Body of pancreas (tissue), 4 donors: Measurements from ENCODE around the gene ABLIM1. TPM values are rescaled to one million over a fixed set of nuclear protein-coding genes. Genes with fewer than 3 reads are reported as not detected.
A peak's percentile ranks its signal among the peaks of the same experiment; 100 is the strongest.

Experiments
- ATAC-seq: fragments of 150-250 bp; one replicate; pipeline ENCODE4 v1.9.1; 2016
- DNase-seq, 4 donors: peaks; one replicate each; pipeline ENCODE4 v3.0.0-alpha.2; 2019
- H3K27ac ChIP-seq, 4 donors: fragments of 200-600 bp; sonication (generic); 1 replicate in 3 of 4; 2 replicates in 1 of 4; pipeline versions ENCODE4 v1.5.1 to v1.6.1; 2016 to 2019; ENCODE audit warnings: mild to moderate bottlenecking in 1 of 4, mixed read lengths in 1 of 4, moderate library complexity in 1 of 4
- H3K27me3 ChIP-seq, 2 donors: fragments of 200-600 bp; sonication (generic); one replicate each; pipeline ENCODE4 v1.6.0; 2016; ENCODE audit warnings: mild to moderate bottlenecking in 1 of 2
- H3K36me3 ChIP-seq, 2 donors: fragments of 200-600 bp; sonication (generic); replicated peaks in 1 of 2; 2 replicates each; pipeline ENCODE4 v1.5.1; 2016; ENCODE audit warnings: low read depth in 2 of 2; ENCODE audit not compliant: insufficient read depth in 1 of 2
- H3K4me1 ChIP-seq: fragments of 200-600 bp; sonication (generic); one replicate; pipeline ENCODE4 v1.6.0; 2016
- H3K4me3 ChIP-seq, 2 donors: fragments of 200-600 bp; sonication (generic); 1 replicate in 1 of 2; 2 replicates in 1 of 2; pipeline ENCODE4 v1.5.1; 2016 to 2019
- H3K9me3 ChIP-seq, 3 donors: fragments of 200-600 bp; sonication (generic); 1 replicate in 2 of 3; 2 replicates in 1 of 3; pipeline ENCODE4 v1.5.1; 2016
- POLR2A ChIP-seq, 3 donors: fragments of 450-650 bp; IDR thresholded peaks; one replicate each; pipeline ENCODE4 v1.6.1; 2016; ENCODE audit warnings: antibody characterized with exemption in 3 of 3, mild to moderate bottlenecking in 2 of 3
- WGBS, 2 donors: methylation state at CpG; one replicate each; pipeline ENCODE4 v1.1.5; 2017; 5-methylcytosine and 5-hydroxymethylcytosine counted together
- intact Hi-C: fragments of 100-400 bp; cut with DNase I; formaldehyde crosslinking; loops from one replicate; pipeline ENCODE4 v1.15.1; 2023
- total RNA-seq, 2 donors: library from RNA; depleted of rRNA; stranded (reverse); fragments of >200 nt; gene quantifications; one replicate each; pipeline ENCODE4 v1.1.0, GENCODE V29; 2016
- TF ChIP-seq, protein P1 (sequence below), 7 experiments: fragments of 450-650 bp in 4 of 7; fragments of 200-600 bp in 3 of 7; sonication (generic) in 3 of 7; IDR thresholded peaks; one replicate each; pipeline ENCODE4 v1.5.1; 2016 to 2019; ENCODE audit warnings: antibody characterized with exemption in 7 of 7

Gene ABLIM1
- total RNA-seq, 2 donors from 2014 or later: 34.6 to 54.7 TPM

DNA sequence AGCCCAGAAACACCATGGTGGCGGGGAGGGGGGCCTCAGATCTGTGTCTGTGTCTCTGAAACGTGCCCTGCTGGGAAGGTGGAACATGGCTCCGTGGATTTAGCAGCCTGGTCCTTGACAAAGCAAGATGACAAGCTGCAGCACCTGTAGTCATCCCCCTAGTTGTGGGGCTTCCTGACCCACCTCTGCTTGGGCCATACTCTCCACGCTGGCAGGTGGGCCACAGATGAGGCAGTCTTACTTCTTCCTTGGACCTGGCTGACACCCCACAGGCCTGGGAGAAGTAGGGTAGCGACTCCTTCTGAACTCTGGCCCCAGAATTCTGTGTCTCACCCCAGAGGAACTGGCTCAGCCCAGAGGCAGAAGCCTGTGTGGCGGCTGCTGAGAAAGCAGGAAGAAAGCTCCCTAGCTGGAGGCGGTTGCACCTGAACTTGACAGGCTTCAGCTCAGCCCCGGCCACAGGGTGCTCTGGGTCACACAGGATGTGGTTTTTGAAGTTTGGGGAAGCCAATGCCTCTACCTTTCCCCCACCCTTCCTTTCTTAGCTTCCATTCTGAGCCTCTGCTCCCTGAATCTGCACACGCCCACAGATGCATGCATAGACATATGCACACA lies 113.9 kb downstream of the ABLIM1 start:
- no peak overlapping the region for H3K27ac ChIP-seq
- WGBS, 2 donors: 79 to 95% methylated on average over 5 to 9 of the region's 9 CpGs
- intact Hi-C loops: loop anchor here (10.0 kb wide), 2 partner anchors 239 to 251 kb away; no protein-coding TSS in a partner anchor
- H3K27me3 ChIP-seq: no peaks in the 10 kb centered on the region
- no peak for DNase-seq
- TF ChIP-seq, protein P1, sequence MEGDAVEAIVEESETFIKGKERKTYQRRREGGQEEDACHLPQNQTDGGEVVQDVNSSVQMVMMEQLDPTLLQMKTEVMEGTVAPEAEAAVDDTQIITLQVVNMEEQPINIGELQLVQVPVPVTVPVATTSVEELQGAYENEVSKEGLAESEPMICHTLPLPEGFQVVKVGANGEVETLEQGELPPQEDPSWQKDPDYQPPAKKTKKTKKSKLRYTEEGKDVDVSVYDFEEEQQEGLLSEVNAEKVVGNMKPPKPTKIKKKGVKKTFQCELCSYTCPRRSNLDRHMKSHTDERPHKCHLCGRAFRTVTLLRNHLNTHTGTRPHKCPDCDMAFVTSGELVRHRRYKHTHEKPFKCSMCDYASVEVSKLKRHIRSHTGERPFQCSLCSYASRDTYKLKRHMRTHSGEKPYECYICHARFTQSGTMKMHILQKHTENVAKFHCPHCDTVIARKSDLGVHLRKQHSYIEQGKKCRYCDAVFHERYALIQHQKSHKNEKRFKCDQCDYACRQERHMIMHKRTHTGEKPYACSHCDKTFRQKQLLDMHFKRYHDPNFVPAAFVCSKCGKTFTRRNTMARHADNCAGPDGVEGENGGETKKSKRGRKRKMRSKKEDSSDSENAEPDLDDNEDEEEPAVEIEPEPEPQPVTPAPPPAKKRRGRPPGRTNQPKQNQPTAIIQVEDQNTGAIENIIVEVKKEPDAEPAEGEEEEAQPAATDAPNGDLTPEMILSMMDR (IDR thresholded peaks at IDR 0.05): no peak
- TF ChIP-seq POLR2A (IDR thresholded peaks at IDR 0.05): no peak
- peaks cover 7% of the 10 kb centered on the region for H3K4me1 ChIP-seq
- peaks cover 0 to 2% of the 10 kb centered on the region in 2 donors for H3K36me3 ChIP-seq
- no peak for ATAC-seq
- no peaks in the 10 kb centered on the region for H3K9me3 ChIP-seq
- no peak overlapping the region for H3K4me3 ChIP-seq

DNA sequence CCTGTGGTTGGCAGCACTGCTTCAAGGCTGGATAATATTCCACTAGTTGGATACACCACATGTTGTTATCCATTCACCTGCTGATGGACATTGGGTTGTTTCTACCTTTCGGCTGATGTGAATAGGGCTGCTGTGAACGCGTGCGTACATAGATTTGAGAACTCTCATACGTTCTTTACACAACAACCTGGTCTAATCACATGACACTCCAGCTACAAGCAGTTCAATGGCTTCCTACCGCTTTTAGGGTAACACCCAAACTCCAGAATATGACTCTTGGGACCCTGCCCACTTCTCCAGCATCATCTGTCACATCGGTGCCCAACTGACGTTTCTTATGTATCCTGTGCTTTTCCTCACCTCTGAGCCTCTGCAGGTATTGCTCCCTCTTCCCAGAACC lies 114.6 kb downstream of the ABLIM1 start:
- H3K4me3 ChIP-seq: no peak overlapping the region
- H3K4me1 ChIP-seq: peaks cover 3% of the 10 kb centered on the region
- H3K9me3 ChIP-seq: no peaks in the 10 kb centered on the region
- intact Hi-C loops: loop anchor here (10.0 kb wide), 2 partner anchors 239 to 251 kb away; no protein-coding TSS in a partner anchor
- TF ChIP-seq POLR2A (IDR thresholded peaks at IDR 0.05): no peak
- WGBS, 2 donors: 58 to 68% methylated on average over 8 of the region's 8 CpGs
- H3K27ac ChIP-seq: no peak overlapping the region
- no peaks in the 10 kb centered on the region for H3K27me3 ChIP-seq
- H3K36me3 ChIP-seq: peaks cover 0 to 2% of the 10 kb centered on the region in 2 donors
- DNase-seq: no peak
- ATAC-seq: no peak

DNA sequence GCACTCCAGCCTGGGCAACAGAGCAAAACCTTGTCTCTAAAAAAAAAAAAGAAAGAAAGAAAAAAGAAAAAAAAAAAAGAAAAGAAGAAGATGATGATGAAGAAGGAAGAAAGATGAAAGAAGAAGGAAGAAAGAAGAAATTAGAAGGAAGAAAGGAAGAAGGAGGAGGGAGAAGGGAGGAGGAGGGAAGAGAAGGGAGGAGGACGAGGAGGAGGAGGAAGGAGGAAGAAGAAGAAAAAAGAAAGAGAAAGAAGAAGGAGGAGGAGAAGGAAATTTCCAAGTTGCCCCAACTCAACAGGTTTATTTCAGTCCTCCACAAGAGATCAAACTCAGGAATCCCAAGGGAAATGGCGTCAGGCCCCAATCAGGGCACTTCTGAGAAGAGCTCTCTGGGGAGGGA lies 115.7 kb downstream of the ABLIM1 start:
- no peak for ATAC-seq
- Histone ChIP-seq H3K9me3 (no peaks in the 10 kb centered on the region), H3K27me3 (no peaks in the 10 kb centered on the region), H3K4me3 (no peak overlapping the region), H3K36me3 (peaks cover 0 to 2% of the 10 kb centered on the region in 2 donors), H3K4me1 (no peaks in the 10 kb centered on the region), H3K27ac (no peak overlapping the region)
- WGBS, 2 donors: 89 to 90% methylated on average over 2 of the region's 2 CpGs
- DNase-seq: no peak
- TF ChIP-seq, protein P1 (IDR thresholded peaks at IDR 0.05): no peak
- no peak for TF ChIP-seq POLR2A (IDR thresholded peaks at IDR 0.05)
- intact Hi-C loops: loop anchor here (10.0 kb wide), 2 partner anchors 238 to 252 kb away; no protein-coding TSS in a partner anchor

DNA sequence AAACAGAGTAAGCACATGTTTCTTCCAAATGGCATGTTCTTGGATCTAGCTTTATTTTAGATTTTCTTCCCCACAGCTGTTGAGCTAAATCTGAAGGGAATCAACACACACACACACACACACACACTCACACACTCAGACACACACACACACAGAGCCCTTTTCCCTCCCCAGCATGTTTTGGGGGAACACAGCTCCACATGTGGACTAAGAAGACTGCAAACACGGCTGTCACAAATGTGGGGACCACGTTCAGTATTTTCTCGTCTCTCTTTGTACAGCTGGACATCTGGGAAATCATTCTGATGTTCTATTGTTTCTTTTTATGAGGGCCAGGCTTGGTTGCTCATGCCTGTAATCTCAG lies 116.3 kb downstream of the ABLIM1 start:
- Histone ChIP-seq H3K4me3 (no peak overlapping the region), H3K27ac (no peak overlapping the region), H3K9me3 (no peaks in the 10 kb centered on the region), H3K36me3 (peaks cover 0 to 2% of the 10 kb centered on the region in 2 donors), H3K4me1 (no peaks in the 10 kb centered on the region), H3K27me3 (no peaks in the 10 kb centered on the region)
- intact Hi-C loops: loop anchor here (10.0 kb wide), 2 partner anchors 237 to 253 kb away; no protein-coding TSS in a partner anchor
- TF ChIP-seq POLR2A (IDR thresholded peaks at IDR 0.05): no peak
- TF ChIP-seq, protein P1 (IDR thresholded peaks at IDR 0.05): no peak
- 66 to 90% methylated on average over 3 of the region's 3 CpGs for WGBS, 2 donors
- ATAC-seq (no peak), DNase-seq (no peak)

DNA sequence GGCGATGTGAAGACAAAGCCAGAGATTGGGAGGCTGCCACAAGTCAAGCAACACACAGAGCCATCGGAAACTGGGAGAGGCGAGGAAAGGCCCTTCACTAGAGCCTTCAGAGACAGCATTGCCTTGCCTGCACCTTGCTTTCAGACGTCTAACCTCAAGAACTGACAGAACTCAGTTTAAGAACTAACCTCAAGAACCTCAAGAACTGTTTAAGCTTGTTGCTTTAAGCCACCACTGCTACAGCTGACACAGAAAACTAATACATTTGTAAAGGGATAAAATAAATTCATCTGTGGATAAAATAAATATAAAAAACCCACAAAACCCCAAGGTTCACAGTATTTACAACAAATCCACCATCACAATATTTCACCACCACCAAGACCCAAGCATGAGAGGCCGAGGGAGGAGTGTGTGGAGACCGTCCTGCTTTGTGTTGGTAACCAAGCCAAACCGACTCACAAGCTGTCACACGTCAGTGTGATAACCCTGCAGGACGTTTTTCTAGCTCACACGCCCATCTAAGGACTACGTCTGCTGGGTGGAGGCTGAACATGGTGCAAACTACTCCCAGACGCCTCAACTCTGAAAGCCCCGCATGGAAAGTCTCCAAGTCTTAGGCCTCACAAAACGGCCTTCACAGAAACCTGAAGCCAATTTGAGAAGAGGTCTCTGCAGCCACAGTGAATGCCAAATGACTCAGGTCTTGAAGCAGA lies 116.8 kb downstream of the ABLIM1 start:
- peaks cover 0 to 2% of the 10 kb centered on the region in 2 donors for H3K36me3 ChIP-seq
- no peak overlapping the region for H3K27ac ChIP-seq
- H3K4me3 ChIP-seq: no peak overlapping the region
- DNase-seq (peak in 3 of 4 donors; percentile 17 to 52 (median 39)), ATAC-seq (peak; percentile 54)
- TF ChIP-seq POLR2A (IDR thresholded peaks at IDR 0.05): no peak
- TF ChIP-seq, protein P1 (IDR thresholded peaks at IDR 0.05): no peak
- H3K27me3 ChIP-seq: no peaks in the 10 kb centered on the region
- intact Hi-C loops: loop anchor here (10.0 kb wide), 2 partner anchors 236 to 254 kb away; no protein-coding TSS in a partner anchor
- H3K4me1 ChIP-seq: no peaks in the 10 kb centered on the region
- 56 to 74% methylated on average over 14 of the region's 14 CpGs for WGBS, 2 donors
- H3K9me3 ChIP-seq: no peaks in the 10 kb centered on the region
